Heart left ventricle (tissue), 16 donors: ENCODE results near the gene PDCD1. TPM values are rescaled to one million over a fixed set of nuclear protein-coding genes. Genes with fewer than 3 reads are reported as not detected.

Experiments
- ATAC-seq, 4 donors: fragments of 200-7000 bp; cut with Tn5 transposase; one replicate each; pipeline ENCODE4 v1.9.1; 2020 to 2022; ENCODE audit warnings: moderate library complexity in 4 of 4, mild to moderate bottlenecking in 3 of 4, moderate number of reproducible peaks in 1 of 4
- DNase-seq, 5 donors: peaks; one replicate each; pipeline ENCODE4 v3.0.0-alpha.2; 2020
- H3K27ac ChIP-seq, 12 donors: fragments of 200-600 bp; sonication (generic) in 4 of 12; one replicate each; pipeline versions ENCODE4 v1.5.0 to v1.8.0; 2016 to 2022; ENCODE audit warnings: mild to moderate bottlenecking in 2 of 12
- H3K27me3 ChIP-seq, 9 donors: fragments of 200-600 bp; sonication (generic) in 2 of 9; one replicate each; pipeline versions ENCODE4 v1.5.1 to v1.8.0; 2016 to 2022; ENCODE audit warnings: mild to moderate bottlenecking in 3 of 9
- H3K36me3 ChIP-seq, 9 donors: fragments of 200-600 bp; sonication (generic) in 2 of 9; one replicate each; pipeline versions ENCODE4 v1.5.0 to v1.8.0; 2018 to 2022; ENCODE audit warnings: mild to moderate bottlenecking in 2 of 9
- H3K4me1 ChIP-seq, 12 donors: fragments of 200-600 bp; sonication (generic) in 4 of 12; one replicate each; pipeline versions ENCODE4 v1.5.0 to v1.8.0; 2016 to 2022; ENCODE audit warnings: mild to moderate bottlenecking in 3 of 12
- H3K4me3 ChIP-seq, 12 donors: fragments of 200-600 bp; sonication (generic) in 4 of 12; one replicate each; pipeline versions ENCODE4 v1.5.0 to v1.8.0; 2017 to 2022; ENCODE audit warnings: mild to moderate bottlenecking in 9 of 12, moderate library complexity in 4 of 12
- H3K9me3 ChIP-seq, 12 donors: fragments of 200-600 bp; sonication (generic) in 4 of 12; one replicate each; pipeline versions ENCODE4 v1.5.0 to v1.8.0; 2016 to 2022; ENCODE audit warnings: mild to moderate bottlenecking in 1 of 12
- POLR2A ChIP-seq, 2 donors: fragments of 450-650 bp; IDR thresholded peaks; one replicate each; pipeline ENCODE4 v1.6.1; 2017; ENCODE audit warnings: antibody characterized with exemption in 2 of 2, mild to moderate bottlenecking in 2 of 2, moderate library complexity in 2 of 2
- WGBS, 4 donors: extraction: QIAGEN DNeasy Blood & Tissue Kit in 2 of 4; methylation state at CpG; one replicate each; pipeline versions ENCODE4 v1.1.5 to v1.1.7; 2013 to 2018; 5-methylcytosine and 5-hydroxymethylcytosine counted together
- intact Hi-C, 10 donors: fragments of 100-400 bp; cut with DNase I; formaldehyde crosslinking; loops; one replicate each; pipeline versions ENCODE4 v1.11.1 to v1.14.2; 2022
- polyA plus RNA-seq, 2 donors: library from polyadenylated mRNA; stranded (reverse); fragments of 200-250 nt; gene quantifications; one replicate each; pipeline ENCODE4 v1.2.3, GENCODE V29; 2013
- total RNA-seq, 9 donors: library from RNA; depleted of rRNA in 2 of 9; stranded (reverse); fragments of >200 nt in 2 of 9; fragmentation: NEBNext Ultra II Directional in 3 of 9; extraction: Animal tissue kit (Norgen Biotek cat#: 25700) in 3 of 9; gene quantifications; one replicate each; pipeline versions ENCODE4 v1.1.0 to v1.2.4, GENCODE V29; 2016 to 2023
- TF ChIP-seq, protein P1 (sequence below), 12 donors: fragments of 200-600 bp; sonication (generic) in 4 of 12; IDR thresholded peaks; one replicate each; pipeline versions ENCODE4 v1.5.0 to v1.8.0; 2018 to 2022; ENCODE audit warnings: antibody characterized with exemption in 12 of 12, mild to moderate bottlenecking in 5 of 12
- donor health status: ischemic (EF 13 %, LVEDD 7.1; RV severe dilation, severe dysfunction).
- donor health status: healthy with polysubstance abuse.
- donor health status: DM: no; HTN: yes; CAD: no.
- donor health status: DM: no; HTN: no; CAD: no.
- donor health status: ischemic (EF 25% LVEDD 6.9; RV normal size, moderate dysfunction).
- donor health status: ischemic (EF 25% LVEDD 5.7; RV mildly dilated, moderate dysfunction).
- donor health status: healthy.
- donor health status: DM: yes; HTN: yes; CAD: no.
- donor health status: ischemic (EF 35%, LVEDD 5.7; RV mildly dilated, moderate dysfunction).
- donor health status: nonischemic (EF 11% LVEDD 7.7; RV severe dilation, severe dysfunction).
- donor health status: DM: yes; HTN: yes; CAD: no.
- donor health status: PGD.
- donor health status: ischemic (EF 29% LVEDD 5.4; RV normal size, mild dysfunction).
- donor health status: nonischemic (EF 23%, LVEDD 6.1; RV moderate dilation, normal function).

PDCD1 gene
- total and polyA plus RNA-seq, 11 donors, result 0.27 to 7.6 (median 1.4) TPM

DNA sequence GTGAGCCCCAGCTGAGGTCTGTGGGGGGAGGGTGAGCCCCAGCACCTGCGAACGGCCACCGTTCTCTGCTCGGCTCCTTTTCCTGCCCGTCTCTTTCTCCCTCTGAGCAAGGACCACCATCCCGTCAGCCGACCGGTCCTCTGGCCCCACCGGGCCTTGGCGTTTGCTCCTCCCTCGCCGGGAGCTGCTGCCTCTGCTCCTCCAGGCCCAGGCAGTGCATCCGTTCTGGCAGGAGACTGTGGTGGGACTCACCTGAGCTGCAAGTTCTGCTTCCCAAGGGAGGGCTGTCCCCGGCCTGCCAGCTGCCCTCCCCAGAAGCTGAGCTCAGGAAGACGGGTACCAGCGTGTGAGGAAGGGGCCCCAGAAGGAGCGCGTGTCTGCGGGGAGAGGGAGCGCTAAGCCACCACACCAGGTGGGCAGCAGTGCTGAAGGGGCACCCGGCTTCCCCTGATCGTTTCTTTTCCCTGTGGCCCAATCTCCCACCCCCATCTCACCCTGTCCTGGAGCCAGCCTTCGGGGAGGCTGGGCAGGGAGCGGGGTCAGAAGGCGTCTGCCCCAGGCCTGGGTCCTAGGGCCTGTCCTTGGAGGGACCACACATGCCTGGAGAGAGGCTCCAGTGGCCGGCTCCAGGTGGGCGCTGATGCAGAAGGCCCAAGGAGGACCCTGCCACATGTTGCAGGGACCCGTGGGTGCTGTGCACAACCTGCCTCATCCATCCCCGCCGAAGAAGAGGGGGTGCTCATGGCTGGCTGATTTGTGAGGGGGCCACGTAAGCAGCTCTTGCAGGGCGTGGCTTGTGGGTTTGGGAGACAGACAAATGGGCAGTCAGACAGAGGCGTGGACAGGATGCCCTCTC lies 8.3 kb upstream of the PDCD1 start:
- 47 to 64% (median 50%) methylated on average over 22 to 33 of the region's 33 CpGs for WGBS, 4 donors
- intact Hi-C loops, result loop anchor here in 1 of 10 donors (10.0 kb wide), 1 partner anchor 112 kb away; no protein-coding TSS in a partner anchor

DNA sequence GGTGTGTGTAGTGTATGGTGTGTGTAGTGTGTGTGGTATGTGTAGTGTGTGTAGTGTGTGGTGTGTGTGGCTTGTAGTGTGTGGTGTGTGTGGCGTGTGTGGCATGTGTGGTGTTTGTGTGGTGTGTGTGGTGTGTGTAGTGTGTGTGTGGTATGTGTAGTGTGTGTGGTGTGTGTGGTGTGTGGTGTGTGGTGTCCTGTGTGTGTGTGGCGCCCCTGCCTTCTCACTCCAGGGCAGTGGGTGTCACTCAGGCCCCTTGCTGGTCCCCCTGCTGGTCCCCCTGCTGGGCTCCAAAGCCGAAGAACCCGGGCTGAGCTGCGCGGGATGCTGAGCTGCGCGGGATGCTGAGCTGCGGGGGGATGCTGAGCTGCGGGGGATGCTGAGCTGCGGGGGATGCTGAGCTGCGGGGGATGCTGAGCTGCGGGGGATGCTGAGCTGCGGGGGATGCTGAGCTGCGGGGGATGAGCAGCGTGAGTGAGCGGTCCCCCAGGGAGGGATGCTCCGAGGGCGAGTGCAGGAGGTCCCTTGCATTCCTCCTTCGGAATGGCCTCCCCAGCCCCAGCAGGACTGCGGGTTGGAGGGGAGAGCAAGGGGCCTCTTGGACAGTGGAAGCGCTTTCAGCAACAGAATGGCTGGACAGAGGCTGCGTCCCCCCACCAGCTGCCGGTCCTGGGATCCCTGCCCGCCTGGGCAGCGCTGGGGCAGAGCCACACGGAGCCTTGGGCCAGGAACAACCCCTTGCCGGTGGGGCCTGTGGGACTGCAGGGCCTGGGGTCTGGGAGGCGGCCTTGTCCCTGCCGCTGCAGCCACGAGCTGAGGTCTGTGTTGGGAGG lies 7.5 kb upstream of the PDCD1 start:
- H3K4me3 ChIP-seq, result no peak overlapping the region
- H3K4me1 ChIP-seq, result peaks cover 0 to 10% (median 2%) of the 10 kb centered on the region in 12 donors
- H3K27me3 ChIP-seq, result peaks cover 8 to 52% (median 27%) of the 10 kb centered on the region in 9 donors
- no peaks in the 10 kb centered on the region for H3K9me3 ChIP-seq
- ATAC-seq (peak in 1 of 4 donors; percentile 25), DNase-seq (peak in 2 of 5 donors; percentile 4 to 55)
- TF ChIP-seq, protein P1, sequence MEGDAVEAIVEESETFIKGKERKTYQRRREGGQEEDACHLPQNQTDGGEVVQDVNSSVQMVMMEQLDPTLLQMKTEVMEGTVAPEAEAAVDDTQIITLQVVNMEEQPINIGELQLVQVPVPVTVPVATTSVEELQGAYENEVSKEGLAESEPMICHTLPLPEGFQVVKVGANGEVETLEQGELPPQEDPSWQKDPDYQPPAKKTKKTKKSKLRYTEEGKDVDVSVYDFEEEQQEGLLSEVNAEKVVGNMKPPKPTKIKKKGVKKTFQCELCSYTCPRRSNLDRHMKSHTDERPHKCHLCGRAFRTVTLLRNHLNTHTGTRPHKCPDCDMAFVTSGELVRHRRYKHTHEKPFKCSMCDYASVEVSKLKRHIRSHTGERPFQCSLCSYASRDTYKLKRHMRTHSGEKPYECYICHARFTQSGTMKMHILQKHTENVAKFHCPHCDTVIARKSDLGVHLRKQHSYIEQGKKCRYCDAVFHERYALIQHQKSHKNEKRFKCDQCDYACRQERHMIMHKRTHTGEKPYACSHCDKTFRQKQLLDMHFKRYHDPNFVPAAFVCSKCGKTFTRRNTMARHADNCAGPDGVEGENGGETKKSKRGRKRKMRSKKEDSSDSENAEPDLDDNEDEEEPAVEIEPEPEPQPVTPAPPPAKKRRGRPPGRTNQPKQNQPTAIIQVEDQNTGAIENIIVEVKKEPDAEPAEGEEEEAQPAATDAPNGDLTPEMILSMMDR (IDR thresholded peaks at IDR 0.05), result no peak
- no peak for TF ChIP-seq POLR2A (IDR thresholded peaks at IDR 0.05)
- intact Hi-C loops, result loop anchor here in 1 of 10 donors (10.0 kb wide), 1 partner anchor 111 kb away; no protein-coding TSS in a partner anchor
- no peaks in the 10 kb centered on the region for H3K36me3 ChIP-seq
- no peak overlapping the region for H3K27ac ChIP-seq
- WGBS, 4 donors, result 9 to 12% (median 10%) methylated on average over 14 to 31 of the region's 31 CpGs

More for the DNA sequence above, 8.3 kb upstream of the PDCD1 start:
- Histone ChIP-seq H3K9me3 (no peaks in the 10 kb centered on the region), H3K4me1 (peaks cover 0 to 10% (median 2%) of the 10 kb centered on the region in 12 donors), H3K27ac (peak overlapping the region in 1 of 12 donors; percentile 71), H3K4me3 (no peak overlapping the region), H3K36me3 (no peaks in the 10 kb centered on the region), H3K27me3 (peaks cover 8 to 50% (median 27%) of the 10 kb centered on the region in 9 donors)
- no peak for TF ChIP-seq POLR2A (IDR thresholded peaks at IDR 0.05)
- TF ChIP-seq, protein P1 (IDR thresholded peaks at IDR 0.05), result no peak
- DNase-seq (peak in 3 of 5 donors; percentile 19 to 44 (median 19)), ATAC-seq (no peak)

DNA sequence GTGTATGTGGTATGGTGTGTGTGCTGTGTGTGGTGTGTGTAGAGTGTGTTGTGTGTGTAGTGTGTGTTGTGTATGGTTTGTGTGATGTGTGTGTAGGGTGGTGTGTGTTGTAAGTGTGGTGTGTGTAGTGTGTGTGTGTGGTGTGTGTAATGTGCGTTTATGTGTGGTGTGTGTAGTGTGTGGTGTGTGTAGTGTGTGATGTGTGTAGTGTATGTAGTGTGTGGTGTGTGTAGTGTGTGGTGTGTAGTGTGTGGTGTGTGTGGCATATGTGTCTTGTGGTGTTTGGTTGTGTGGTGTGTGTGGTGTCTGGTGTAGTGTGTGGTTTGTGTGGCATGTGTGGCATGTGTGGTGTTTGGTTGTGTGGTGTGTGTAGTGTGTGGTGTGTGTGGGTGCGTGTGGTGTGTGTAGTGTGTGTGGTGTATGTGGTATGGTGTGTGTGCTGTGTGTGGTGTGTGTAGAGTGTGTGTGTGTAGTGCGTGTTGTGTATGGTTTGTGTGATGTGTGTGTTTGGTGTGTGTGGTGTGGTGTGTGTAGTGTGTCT lies 6.8 kb upstream of the PDCD1 start:
- Histone ChIP-seq H3K4me1 (peaks cover 0 to 14% (median 5%) of the 10 kb centered on the region in 12 donors), H3K36me3 (no peaks in the 10 kb centered on the region), H3K27me3 (peaks cover 8 to 53% (median 27%) of the 10 kb centered on the region in 9 donors), H3K27ac (no peak overlapping the region), H3K4me3 (no peak overlapping the region), H3K9me3 (no peaks in the 10 kb centered on the region)
- DNase-seq (peak in 2 of 5 donors; percentile 1 to 8), ATAC-seq (no peak)
- 83 to 93% (median 89%) methylated on average over 3 of the region's 3 CpGs for WGBS, 4 donors
- intact Hi-C loops, result loop anchor here in 1 of 10 donors (10.0 kb wide), 1 partner anchor 111 kb away; no protein-coding TSS in a partner anchor
- no peak for TF ChIP-seq POLR2A (IDR thresholded peaks at IDR 0.05)
- TF ChIP-seq, protein P1 (IDR thresholded peaks at IDR 0.05), result no peak
